HepG2 (cell line): ENCODE measurements around the gene TLE2. TPM values are rescaled to one million over a fixed set of nuclear protein-coding genes. Genes with fewer than 3 reads are reported as not detected.

Source experiments
- ASH2L ChIP-seq: fragments of 300-600, 200-600 bp; sonication (generic); IDR thresholded peaks from 2 replicates; pipeline ENCODE4 v1.7.0; 2017; ENCODE audit warnings: low read depth, mild to moderate bottlenecking, moderate library complexity, mixed read lengths, low read length; ENCODE audit not compliant: insufficient read length
- CHCHD3 ChIP-seq: sonication (generic); formaldehyde crosslinking; IDR thresholded peaks from 2 replicates; pipeline ENCODE4 v1.8.0; 2022; ENCODE audit warnings: mild to moderate bottlenecking, missing genetic modification reagents, moderate library complexity
- FOXK1 ChIP-seq: sonication (generic); formaldehyde crosslinking; IDR thresholded peaks from 2 replicates; pipeline ENCODE4 v1.4.0; 2020; ENCODE audit warnings: low read depth, missing genetic modification reagents, borderline replicate concordance
- HNRNPH1 ChIP-seq: fragments of 200-400 bp; formaldehyde crosslinking; optimal IDR thresholded peaks from 2 replicates; pipeline ENCODE3; 2017; ENCODE audit warnings: mild to moderate bottlenecking, low read depth, low read length
- HOXA5 ChIP-seq: sonication (generic); formaldehyde crosslinking; IDR thresholded peaks from 2 replicates; pipeline ENCODE4 v1.4.0; 2020; ENCODE audit warnings: missing genetic modification reagents
- SP5 ChIP-seq: IDR thresholded peaks from 2 replicates; pipeline ENCODE4 v1.6.1; 2016; ENCODE audit warnings: low read depth, borderline replicate concordance
- SYNCRIP ChIP-seq: fragments of 200-400 bp; formaldehyde crosslinking; IDR thresholded peaks from 2 replicates; pipeline ENCODE4 v1.6.1; 2018; ENCODE audit warnings: mild to moderate bottlenecking, low read depth, low read length; ENCODE audit not compliant: insufficient read depth
- ZBTB7A ChIP-seq: sonication (generic); formaldehyde crosslinking; IDR thresholded peaks from 2 replicates; pipeline ENCODE4 v1.8.0; 2022; ENCODE audit warnings: mild to moderate bottlenecking, missing genetic modification reagents
- ZFX ChIP-seq: sonication (generic); formaldehyde crosslinking; IDR thresholded peaks from 2 replicates; pipeline ENCODE4 v1.4.0; 2020; ENCODE audit warnings: mild to moderate bottlenecking, low read depth, missing genetic modification reagents, moderate library complexity
- ZNF256 ChIP-seq: sonication (generic); formaldehyde crosslinking; conservative IDR thresholded peaks from 2 replicates; pipeline ENCODE4 v1.4.0; 2020; ENCODE audit warnings: missing genetic modification reagents
- ZNF281 ChIP-seq: sonication (generic); formaldehyde crosslinking; IDR thresholded peaks from 2 replicates; pipeline ENCODE4 v1.4.0; 2020; ENCODE audit warnings: missing genetic modification reagents, borderline replicate concordance
- ZNF382 ChIP-seq: sonication (generic); formaldehyde crosslinking; IDR thresholded peaks from 2 replicates; pipeline ENCODE4 v1.5.0; 2020; ENCODE audit warnings: missing genetic modification reagents, mild to moderate bottlenecking, borderline replicate concordance
- ZNF619 ChIP-seq: sonication (generic); formaldehyde crosslinking; IDR thresholded peaks from 2 replicates; pipeline ENCODE4 v1.4.0; 2020; ENCODE audit warnings: mild to moderate bottlenecking, missing genetic modification reagents
- polyA plus RNA-seq, 8 experiments: library from polyadenylated mRNA; depleted of rRNA in 3 of 8; stranded (reverse) in 7 of 8; unstranded in 1 of 8; fragments of >200 nt; fragmentation: Illumina TruSeq in 4 of 8; extraction: Trizol in 4 of 8; gene quantifications; 2 replicates each; pipeline versions ENCODE4 v1.2.1 to v1.2.3, GENCODE V29; 2011 to 2016; ENCODE audit warnings: low read depth in 4 of 8, missing spikeins in 1 of 8, mixed read lengths in 1 of 8; ENCODE audit not compliant: insufficient read depth in 1 of 8
- total RNA-seq, 5 experiments: library from RNA; depleted of rRNA; stranded (reverse); fragments of >200 nt; fragmentation: Illumina TruSeq; extraction: Trizol; gene quantifications; 2 replicates each; pipeline ENCODE4 v1.2.3, GENCODE V29; 2016; ENCODE audit warnings: low read depth in 1 of 5
- TF ChIP-seq, protein P1 (sequence below): sonication (generic); formaldehyde crosslinking; IDR thresholded peaks from 2 replicates; pipeline ENCODE4 v1.5.0; 2020; ENCODE audit warnings: mild to moderate bottlenecking, missing genetic modification reagents
- TF ChIP-seq, protein P2 (sequence below): sonication (generic); formaldehyde crosslinking; conservative IDR thresholded peaks from 2 replicates; pipeline ENCODE4 v1.8.0; 2022; ENCODE audit warnings: low read depth, missing genetic modification reagents
- TF ChIP-seq, protein P3 (sequence below): sonication (generic); formaldehyde crosslinking; IDR thresholded peaks from 2 replicates; pipeline ENCODE4 v1.4.0; 2020; ENCODE audit warnings: missing genetic modification reagents
- TF ChIP-seq, protein P4 (sequence below): sonication (generic); formaldehyde crosslinking; IDR thresholded peaks from 2 replicates; pipeline ENCODE4 v1.4.0; 2020; ENCODE audit warnings: missing genetic modification reagents

Gene TLE2
- total and polyA plus RNA-seq, 2 of the 13 experiments (the other 11 are each of a cell fraction or from before 2014, with no cell fraction given) = 0.07 to 0.81 TPM

GRCh38 chr19:3065675-3066357 lies 36.7 kb upstream of the TLE2 start (continued):
- TF ChIP-seq ZNF619 (CRISPR knock-in tag) (0 out of 2 replicates have a peak, but pooled peaks have one; percentile 62), SP5 (CRISPR knock-in tag) (peak; percentile 93), ASH2L (peak; percentile 33), CHCHD3 (CRISPR knock-in tag) (no peak), ZNF281 (CRISPR knock-in tag) (peak; percentile 98), SYNCRIP (no peak), ZBTB7A (CRISPR knock-in tag) (peak; percentile 87), HNRNPH1 (no peak), ZFX (CRISPR knock-in tag) (peak; percentile 65), HOXA5 (CRISPR knock-in tag) (no peak; the same call in 1 of the 2 replicates), ZNF256 (CRISPR knock-in tag) (no peak), ZNF382 (CRISPR knock-in tag) (no peak), FOXK1 (CRISPR knock-in tag) (peak; percentile 65; the same call in 1 of the 2 replicates)
- TF ChIP-seq, protein P1, sequence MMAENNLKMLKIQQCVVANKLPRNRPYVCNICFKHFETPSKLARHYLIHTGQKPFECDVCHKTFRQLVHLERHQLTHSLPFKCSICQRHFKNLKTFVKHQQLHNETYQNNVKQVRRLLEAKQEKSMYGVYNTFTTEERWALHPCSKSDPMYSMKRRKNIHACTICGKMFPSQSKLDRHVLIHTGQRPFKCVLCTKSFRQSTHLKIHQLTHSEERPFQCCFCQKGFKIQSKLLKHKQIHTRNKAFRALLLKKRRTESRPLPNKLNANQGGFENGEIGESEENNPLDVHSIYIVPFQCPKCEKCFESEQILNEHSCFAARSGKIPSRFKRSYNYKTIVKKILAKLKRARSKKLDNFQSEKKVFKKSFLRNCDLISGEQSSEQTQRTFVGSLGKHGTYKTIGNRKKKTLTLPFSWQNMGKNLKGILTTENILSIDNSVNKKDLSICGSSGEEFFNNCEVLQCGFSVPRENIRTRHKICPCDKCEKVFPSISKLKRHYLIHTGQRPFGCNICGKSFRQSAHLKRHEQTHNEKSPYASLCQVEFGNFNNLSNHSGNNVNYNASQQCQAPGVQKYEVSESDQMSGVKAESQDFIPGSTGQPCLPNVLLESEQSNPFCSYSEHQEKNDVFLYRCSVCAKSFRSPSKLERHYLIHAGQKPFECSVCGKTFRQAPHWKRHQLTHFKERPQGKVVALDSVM (CRISPR knock-in tag) = no peak
- TF ChIP-seq, protein P2, sequence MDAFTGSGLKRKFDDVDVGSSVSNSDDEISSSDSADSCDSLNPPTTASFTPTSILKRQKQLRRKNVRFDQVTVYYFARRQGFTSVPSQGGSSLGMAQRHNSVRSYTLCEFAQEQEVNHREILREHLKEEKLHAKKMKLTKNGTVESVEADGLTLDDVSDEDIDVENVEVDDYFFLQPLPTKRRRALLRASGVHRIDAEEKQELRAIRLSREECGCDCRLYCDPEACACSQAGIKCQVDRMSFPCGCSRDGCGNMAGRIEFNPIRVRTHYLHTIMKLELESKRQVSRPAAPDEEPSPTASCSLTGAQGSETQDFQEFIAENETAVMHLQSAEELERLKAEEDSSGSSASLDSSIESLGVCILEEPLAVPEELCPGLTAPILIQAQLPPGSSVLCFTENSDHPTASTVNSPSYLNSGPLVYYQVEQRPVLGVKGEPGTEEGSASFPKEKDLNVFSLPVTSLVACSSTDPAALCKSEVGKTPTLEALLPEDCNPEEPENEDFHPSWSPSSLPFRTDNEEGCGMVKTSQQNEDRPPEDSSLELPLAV (CRISPR knock-in tag) = no peak
- TF ChIP-seq, protein P3, sequence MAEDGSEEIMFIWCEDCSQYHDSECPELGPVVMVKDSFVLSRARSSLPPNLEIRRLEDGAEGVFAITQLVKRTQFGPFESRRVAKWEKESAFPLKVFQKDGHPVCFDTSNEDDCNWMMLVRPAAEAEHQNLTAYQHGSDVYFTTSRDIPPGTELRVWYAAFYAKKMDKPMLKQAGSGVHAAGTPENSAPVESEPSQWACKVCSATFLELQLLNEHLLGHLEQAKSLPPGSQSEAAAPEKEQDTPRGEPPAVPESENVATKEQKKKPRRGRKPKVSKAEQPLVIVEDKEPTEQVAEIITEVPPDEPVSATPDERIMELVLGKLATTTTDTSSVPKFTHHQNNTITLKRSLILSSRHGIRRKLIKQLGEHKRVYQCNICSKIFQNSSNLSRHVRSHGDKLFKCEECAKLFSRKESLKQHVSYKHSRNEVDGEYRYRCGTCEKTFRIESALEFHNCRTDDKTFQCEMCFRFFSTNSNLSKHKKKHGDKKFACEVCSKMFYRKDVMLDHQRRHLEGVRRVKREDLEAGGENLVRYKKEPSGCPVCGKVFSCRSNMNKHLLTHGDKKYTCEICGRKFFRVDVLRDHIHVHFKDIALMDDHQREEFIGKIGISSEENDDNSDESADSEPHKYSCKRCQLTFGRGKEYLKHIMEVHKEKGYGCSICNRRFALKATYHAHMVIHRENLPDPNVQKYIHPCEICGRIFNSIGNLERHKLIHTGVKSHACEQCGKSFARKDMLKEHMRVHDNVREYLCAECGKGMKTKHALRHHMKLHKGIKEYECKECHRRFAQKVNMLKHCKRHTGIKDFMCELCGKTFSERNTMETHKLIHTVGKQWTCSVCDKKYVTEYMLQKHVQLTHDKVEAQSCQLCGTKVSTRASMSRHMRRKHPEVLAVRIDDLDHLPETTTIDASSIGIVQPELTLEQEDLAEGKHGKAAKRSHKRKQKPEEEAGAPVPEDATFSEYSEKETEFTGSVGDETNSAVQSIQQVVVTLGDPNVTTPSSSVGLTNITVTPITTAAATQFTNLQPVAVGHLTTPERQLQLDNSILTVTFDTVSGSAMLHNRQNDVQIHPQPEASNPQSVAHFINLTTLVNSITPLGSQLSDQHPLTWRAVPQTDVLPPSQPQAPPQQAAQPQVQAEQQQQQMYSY (CRISPR knock-in tag) = no peak
- TF ChIP-seq, protein P4, sequence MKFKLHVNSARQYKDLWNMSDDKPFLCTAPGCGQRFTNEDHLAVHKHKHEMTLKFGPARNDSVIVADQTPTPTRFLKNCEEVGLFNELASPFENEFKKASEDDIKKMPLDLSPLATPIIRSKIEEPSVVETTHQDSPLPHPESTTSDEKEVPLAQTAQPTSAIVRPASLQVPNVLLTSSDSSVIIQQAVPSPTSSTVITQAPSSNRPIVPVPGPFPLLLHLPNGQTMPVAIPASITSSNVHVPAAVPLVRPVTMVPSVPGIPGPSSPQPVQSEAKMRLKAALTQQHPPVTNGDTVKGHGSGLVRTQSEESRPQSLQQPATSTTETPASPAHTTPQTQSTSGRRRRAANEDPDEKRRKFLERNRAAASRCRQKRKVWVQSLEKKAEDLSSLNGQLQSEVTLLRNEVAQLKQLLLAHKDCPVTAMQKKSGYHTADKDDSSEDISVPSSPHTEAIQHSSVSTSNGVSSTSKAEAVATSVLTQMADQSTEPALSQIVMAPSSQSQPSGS (CRISPR knock-in tag) = peak; percentile 54; the same call in 1 of the 2 replicates
